Measurements from ENCODE around the gene R3HCC1L.

GRCh38 chr10:98287321-98287720, 152.9 kb downstream of the R3HCC1L start:
- TF ChIP-seq CTCF (IDR thresholded peaks at IDR 0.05) (no peak), POLR2A (IDR thresholded peaks at IDR 0.05) (no peak)
